Measurements from ENCODE around the gene LNX1.

- TF ChIP-seq CTCF (conservative IDR thresholded peaks at IDR 0.05; ENCODE audit: low read length): no peak
- TF ChIP-seq EZH2phosphoT487 (IDR thresholded peaks at IDR 0.05; ENCODE audit: borderline replicate concordance, low read depth, low read length): no peak
Measured at GRCh38 chr4:53617101-53617680, 25.9 kb upstream of the LNX1 start.

Data from OCI-LY7 (cell line).